22Rv1 (cell line): Measurements from ENCODE around the gene ARHGAP9.

Experiments
- ZFX ChIP-seq: fragments of 450-650 bp; IDR thresholded peaks from 2 replicates; pipeline ENCODE4 v1.6.1; 2017; ENCODE audit warnings: antibody characterized with exemption, borderline replicate concordance
- TF ChIP-seq, protein P1 (sequence below): fragments of 450-650 bp; IDR thresholded peaks from 2 replicates; pipeline ENCODE4 v1.5.1; 2017; ENCODE audit warnings: mild to moderate bottlenecking

DNA sequence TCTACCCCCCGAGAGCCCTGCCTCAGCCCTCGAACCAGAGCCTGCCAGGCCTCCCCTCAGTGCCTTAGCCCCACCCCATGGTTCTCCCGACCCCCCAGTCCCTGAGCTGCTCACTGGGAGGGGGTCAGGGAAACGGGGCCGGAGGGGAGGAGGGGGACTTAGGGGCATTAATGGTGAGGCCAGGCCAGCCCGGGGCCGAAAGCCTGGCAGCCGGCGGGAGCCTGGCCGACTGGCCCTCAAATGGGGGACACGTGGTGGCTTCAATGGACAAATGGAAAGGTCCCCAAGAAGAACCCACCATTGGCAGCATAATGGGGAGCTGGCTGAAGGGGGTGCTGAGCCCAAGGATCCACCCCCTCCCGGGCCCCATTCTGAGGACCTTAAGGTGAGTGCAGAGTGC lies 48.5 kb upstream of the ARHGAP9 start:
- TF ChIP-seq, protein P1, sequence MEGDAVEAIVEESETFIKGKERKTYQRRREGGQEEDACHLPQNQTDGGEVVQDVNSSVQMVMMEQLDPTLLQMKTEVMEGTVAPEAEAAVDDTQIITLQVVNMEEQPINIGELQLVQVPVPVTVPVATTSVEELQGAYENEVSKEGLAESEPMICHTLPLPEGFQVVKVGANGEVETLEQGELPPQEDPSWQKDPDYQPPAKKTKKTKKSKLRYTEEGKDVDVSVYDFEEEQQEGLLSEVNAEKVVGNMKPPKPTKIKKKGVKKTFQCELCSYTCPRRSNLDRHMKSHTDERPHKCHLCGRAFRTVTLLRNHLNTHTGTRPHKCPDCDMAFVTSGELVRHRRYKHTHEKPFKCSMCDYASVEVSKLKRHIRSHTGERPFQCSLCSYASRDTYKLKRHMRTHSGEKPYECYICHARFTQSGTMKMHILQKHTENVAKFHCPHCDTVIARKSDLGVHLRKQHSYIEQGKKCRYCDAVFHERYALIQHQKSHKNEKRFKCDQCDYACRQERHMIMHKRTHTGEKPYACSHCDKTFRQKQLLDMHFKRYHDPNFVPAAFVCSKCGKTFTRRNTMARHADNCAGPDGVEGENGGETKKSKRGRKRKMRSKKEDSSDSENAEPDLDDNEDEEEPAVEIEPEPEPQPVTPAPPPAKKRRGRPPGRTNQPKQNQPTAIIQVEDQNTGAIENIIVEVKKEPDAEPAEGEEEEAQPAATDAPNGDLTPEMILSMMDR, result no peak
- no peak for TF ChIP-seq ZFX
